ENCODE data around the gene CADPS2. TPM values are rescaled to one million over a fixed set of nuclear protein-coding genes. Genes with fewer than 3 reads are reported as not detected.

The CADPS2 gene
- total and polyA plus RNA-seq, 2 of the 4 experiments (the other 2 are of a cell fraction): 0.10 to 0.54 TPM

- no peaks in the 10 kb centered on the region for H3K9me1 ChIP-seq (ENCODE audit: insufficient read depth, low read length)
- H3K4ac ChIP-seq (ENCODE audit: low read depth, low read length): no peak overlapping the region
- H3K4me3 ChIP-seq (ENCODE audit: insufficient read depth, low read depth, low read length): no peak overlapping the region
- H3K23ac ChIP-seq (ENCODE audit: low read depth, low read length): no peak overlapping the region
- H3K36me3 ChIP-seq (ENCODE audit: control insufficient read depth, insufficient read depth, low read length): no peaks in the 10 kb centered on the region
- H3K4me2 ChIP-seq (ENCODE audit: low read depth, low read length): no peak overlapping the region
- in situ Hi-C loops (cut with MboI; ENCODE audit: low sequenced_read_pairs) (no loop called here), intact Hi-C loops (cut with micrococcal nuclease) (no loop called here), dilution Hi-C loops (cut with HindIII; ENCODE audit: low sequenced_read_pairs, unreplicated experiment) (no loop called here)
- H3K18ac ChIP-seq (ENCODE audit: low read depth, low read length): no peak overlapping the region
- H2AK9ac ChIP-seq (replicated peaks; ENCODE audit: low read depth, low read length, poor library complexity): no peak overlapping the region
- H2BK15ac ChIP-seq (ENCODE audit: low read depth, low read length): no peak overlapping the region
- ATAC-seq (ENCODE audit: low read depth) (no peak), DNase-seq (no peak)
- peaks cover 71% of the 10 kb centered on the region for H3K27me3 ChIP-seq (ENCODE audit: control insufficient read depth, insufficient read depth, low read length)
- no peak overlapping the region for H4K8ac ChIP-seq (ENCODE audit: low read depth in 2 of 2, low read length in 2 of 2)
- no peak overlapping the region for H3K14ac ChIP-seq (replicated peaks; ENCODE audit: low read depth, low read length)
- H4K20me1 ChIP-seq (ENCODE audit: insufficient read depth, low read length): no peaks in the 10 kb centered on the region
- CTCF ChIA-PET: no interaction called here
- H4K91ac ChIP-seq (ENCODE audit: insufficient read depth, low read depth, low read length): no peak overlapping the region
- H2AFZ ChIP-seq (replicated peaks; ENCODE audit: low read length, poor library complexity): no peak overlapping the region
- H4K5ac ChIP-seq (ENCODE audit: low read depth, low read length): no peak overlapping the region
- H3K9me3 ChIP-seq (ENCODE audit: control insufficient read depth, insufficient read depth, low read length): peaks cover 3% of the 10 kb centered on the region
- H2AK5ac ChIP-seq (ENCODE audit: low read depth, low read length): no peak overlapping the region
- no peaks in the 10 kb centered on the region for H3K79me1 ChIP-seq (ENCODE audit: low read depth in 1 of 2, low read length in 2 of 2)
- no peak overlapping the region for H2BK120ac ChIP-seq (ENCODE audit: low read depth, low read length)
- TF ChIP-seq SMC3 (IDR thresholded peaks at IDR 0.05; ENCODE audit: low read depth, low read length) (no peak), CTCF (conservative IDR thresholded peaks at IDR 0.05; ENCODE audit: low read depth, low read length) (no peak), RAD21 (IDR thresholded peaks at IDR 0.05; ENCODE audit: low read length) (no peak)
- TF ChIP-seq, protein P1, sequence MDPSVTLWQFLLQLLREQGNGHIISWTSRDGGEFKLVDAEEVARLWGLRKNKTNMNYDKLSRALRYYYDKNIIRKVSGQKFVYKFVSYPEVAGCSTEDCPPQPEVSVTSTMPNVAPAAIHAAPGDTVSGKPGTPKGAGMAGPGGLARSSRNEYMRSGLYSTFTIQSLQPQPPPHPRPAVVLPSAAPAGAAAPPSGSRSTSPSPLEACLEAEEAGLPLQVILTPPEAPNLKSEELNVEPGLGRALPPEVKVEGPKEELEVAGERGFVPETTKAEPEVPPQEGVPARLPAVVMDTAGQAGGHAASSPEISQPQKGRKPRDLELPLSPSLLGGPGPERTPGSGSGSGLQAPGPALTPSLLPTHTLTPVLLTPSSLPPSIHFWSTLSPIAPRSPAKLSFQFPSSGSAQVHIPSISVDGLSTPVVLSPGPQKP (IDR thresholded peaks at IDR 0.05; ENCODE audit: borderline replicate concordance, low read depth, low read length): no peak
- no peak overlapping the region for H3K56ac ChIP-seq (ENCODE audit: extremely low read depth, insufficient read depth, low read length)
- no peak overlapping the region for H3K27ac ChIP-seq (ENCODE audit: insufficient read depth, low read length)
- H3K4me1 ChIP-seq (ENCODE audit: control insufficient read depth, insufficient read depth, low read length): no peaks in the 10 kb centered on the region
- POLR2A ChIA-PET (ENCODE audit: unreplicated experiment): no interaction called here
- no CpG with 5 or more reads among the region's 3 CpGs for WGBS, 2 experiments (ENCODE audit: extremely low coverage in 2 of 2, insufficient read length in 1 of 2)
- no peak overlapping the region for H2BK20ac ChIP-seq (ENCODE audit: low read depth, low read length)
- no peak overlapping the region for H2BK5ac ChIP-seq (ENCODE audit: low read depth, low read length, poor library complexity, severe bottlenecking)
- no TSS peak for BruUV-seq (replicated peaks)
- no peak overlapping the region for H3K9ac ChIP-seq (ENCODE audit: low read depth, low read length)
These were observed 576.8 kb downstream of the CADPS2 start for GRCh38 chr7:122309421-122309820.
